ENCODE measurements around the gene ARPC5.
"Not testable (repeated sequence)": the region's sequence is repeated elsewhere in the genome, so short reads cannot be mapped to it uniquely, and the experiment has no call there.

Gene ARPC5

DNA sequence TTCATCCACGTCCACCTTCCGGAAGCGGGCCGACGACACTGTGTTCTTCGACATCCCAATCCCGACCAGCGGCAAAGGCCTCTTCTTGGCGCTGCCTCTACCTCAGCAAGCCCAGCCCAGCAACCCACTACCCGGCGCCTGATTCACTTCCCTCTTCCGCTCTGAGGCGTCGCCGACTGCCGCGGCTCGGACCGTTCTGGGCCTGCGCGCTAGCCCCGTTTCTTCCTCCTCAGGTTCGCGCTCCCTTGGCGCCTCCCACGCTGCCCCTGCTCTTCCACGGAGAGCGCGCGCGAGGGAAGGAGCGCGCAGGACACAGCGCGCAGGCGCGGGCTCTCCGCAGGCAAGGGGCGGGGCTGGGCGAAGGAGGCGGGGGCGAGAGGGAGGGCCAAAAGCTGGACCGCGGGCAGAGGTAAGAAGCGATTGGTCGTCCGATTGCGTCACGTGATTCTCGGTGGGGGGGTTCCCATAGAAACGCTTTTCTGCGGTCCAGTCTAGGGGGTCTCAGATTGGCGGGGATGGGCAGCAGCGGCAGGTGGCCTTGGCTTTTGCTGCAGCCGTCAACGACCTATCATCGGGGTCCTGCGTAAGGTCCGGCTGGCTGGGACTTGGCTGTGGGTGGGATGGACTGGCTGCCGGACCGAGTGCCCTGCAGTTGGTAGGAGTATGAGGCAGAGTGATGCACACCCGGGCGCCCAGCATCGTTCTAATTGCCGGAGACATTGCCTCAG, at the start of gene ARPC5:
ARPC5 (minus strand) TSS at position 178 of the 728 bp plus-strand sequence; CDS start at position 54, 124 bp downstream.
- DNase-seq = peak; percentile 94

- DNase-seq = no peak
Observed at GRCh38 chr1:183685112-183685713, 49.6 kb upstream of the ARPC5 start.

GRCh38 chr1:183679363-183679762, 43.8 kb upstream of the ARPC5 start:
- DNase-seq = not testable (repeated sequence)

- DNase-seq = no peak
Observed at GRCh38 chr1:183678819-183679218, 43.2 kb upstream of the ARPC5 start.

GRCh38 chr1:183676586-183677189, 41.1 kb upstream of the ARPC5 start:
- no peak for DNase-seq

DNA sequence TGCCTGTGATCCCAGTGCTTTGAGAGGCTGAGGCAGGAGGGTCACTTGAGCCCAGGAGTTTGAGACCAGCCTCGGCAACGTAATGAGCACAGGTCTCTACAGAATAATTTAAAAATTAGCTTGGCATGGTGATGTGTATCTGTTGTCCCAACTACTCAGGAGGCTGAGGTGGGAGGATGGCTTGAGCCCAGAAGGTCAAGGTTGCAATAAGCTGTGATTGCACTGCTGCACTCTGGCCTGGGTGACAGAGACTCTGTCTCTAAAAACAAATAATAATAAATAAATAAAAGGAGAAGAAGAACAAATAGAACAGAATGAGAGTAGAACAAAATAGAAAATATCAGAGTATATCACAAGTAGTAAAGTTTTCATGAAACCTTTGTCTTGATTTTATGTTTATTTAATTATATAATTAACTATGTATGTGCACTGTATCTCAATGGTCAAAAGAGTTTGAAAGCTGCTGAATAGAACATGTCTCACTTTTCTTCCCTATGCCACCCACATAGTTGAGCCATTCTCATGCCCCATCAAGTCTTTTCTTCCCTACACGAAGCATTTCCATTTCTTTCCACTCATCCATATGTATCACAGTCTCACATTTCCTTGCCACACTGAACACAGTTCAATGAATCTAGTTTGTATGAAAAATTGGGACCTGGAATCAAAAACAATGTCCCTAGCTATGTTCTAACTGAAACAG, 40.5 kb upstream of the ARPC5 start:
- no peak for DNase-seq

- no peak for DNase-seq
Observed at GRCh38 chr1:183675381-183675780, 39.8 kb upstream of the ARPC5 start.

- DNase-seq = no peak
Observed at GRCh38 chr1:183674886-183675285, 39.3 kb upstream of the ARPC5 start.

- DNase-seq = no peak
Observed at GRCh38 chr1:183674339-183674738, 38.8 kb upstream of the ARPC5 start.

DNA sequence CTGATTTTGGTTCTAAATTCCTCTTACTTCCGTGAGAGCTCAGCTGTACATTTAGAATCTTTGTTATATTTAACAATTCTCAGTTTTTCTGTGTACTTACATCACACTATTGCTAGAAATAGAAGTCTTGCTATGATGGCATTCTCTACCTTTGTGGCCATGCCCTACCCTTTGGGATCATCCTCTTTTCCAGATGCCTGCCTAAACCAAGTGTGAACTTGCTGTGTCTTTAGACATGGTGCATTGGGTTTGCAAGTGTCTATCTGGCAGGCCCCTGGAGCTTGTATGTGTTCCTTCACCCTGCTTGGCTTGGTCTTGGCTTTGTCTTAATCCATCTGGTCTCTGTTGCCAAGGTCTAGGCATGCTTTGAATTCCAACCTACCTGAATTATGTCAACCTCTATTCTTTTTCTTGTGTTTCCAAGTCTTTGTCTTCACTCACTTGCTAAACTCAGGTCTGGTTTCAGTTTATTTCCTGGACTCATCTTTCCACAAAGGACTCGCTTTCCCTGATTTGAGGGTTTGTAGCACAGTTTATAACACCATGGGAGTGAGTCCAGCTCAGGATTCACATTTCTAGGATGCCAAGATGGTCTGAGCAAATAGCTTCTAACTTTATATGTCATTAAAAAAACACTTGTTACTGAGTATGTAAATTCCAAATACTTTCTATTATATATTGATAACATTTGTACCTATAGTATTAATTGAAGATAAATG, 38.2 kb upstream of the ARPC5 start:
- no peak for DNase-seq

DNA sequence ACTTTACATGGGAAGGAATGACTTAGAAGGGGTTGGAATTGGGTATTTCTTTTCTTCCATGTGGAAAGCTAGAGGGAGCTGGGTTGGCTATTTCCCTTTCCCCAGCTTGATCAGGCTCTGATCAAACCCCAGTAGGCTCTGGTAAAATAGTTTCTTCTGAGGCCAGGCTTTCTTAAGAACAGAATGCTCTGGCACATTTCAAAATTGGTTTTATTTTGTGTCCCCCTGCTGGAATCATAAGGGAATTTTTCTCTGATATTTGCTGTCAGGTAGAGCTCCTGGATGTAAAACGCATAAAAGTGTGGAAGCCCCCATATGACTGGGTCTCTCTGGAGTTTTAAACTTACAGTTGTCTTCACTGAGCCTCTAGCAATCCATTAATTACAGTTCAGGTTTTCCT, 34.6 kb upstream of the ARPC5 start:
- no peak for DNase-seq

DNA sequence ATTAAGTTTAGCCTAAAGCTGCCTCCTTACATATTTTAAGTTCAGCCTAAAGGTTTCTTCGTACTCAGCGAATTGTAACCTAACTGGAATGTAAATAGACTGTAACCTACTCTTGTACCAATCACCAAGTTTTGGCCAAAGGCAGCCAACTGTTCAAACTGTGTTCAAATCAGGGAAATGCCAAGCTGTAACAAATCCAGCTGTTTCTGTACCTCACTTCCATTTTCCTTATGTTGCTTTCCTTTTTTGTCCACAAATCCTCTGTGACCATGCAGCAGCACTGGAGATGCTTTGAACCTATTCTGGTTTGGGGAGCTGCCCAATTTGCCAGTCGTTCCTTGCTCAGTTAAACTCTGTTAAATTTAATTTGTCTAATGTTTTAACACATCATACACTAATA, 20.8 kb upstream of the ARPC5 start:
- no peak for DNase-seq

DNA sequence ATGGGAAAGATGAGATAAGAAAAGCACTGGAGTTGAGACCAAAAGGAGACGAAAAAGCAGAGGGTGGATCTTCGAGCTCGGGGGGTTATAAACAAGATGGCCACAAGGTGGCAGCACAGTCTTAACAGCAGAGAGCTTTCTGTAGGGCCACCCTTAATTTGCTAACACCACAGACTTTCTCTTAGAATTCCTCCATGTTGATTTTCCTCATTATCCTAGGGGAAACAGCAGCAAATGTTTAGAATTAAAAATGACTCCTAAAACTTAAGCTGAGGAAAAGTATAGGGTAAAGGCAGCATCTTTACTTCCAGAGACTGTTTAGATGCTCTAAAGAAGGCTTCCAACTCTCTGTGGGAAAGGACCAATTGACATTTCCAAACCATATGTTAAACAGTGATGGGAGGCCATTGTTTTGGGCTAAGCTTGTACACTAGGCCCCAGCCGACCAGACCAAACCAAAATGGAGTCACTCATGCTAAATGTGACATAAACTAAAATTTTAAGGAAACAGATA, 20.0 kb upstream of the ARPC5 start:
- DNase-seq = peak; percentile 80

DNA sequence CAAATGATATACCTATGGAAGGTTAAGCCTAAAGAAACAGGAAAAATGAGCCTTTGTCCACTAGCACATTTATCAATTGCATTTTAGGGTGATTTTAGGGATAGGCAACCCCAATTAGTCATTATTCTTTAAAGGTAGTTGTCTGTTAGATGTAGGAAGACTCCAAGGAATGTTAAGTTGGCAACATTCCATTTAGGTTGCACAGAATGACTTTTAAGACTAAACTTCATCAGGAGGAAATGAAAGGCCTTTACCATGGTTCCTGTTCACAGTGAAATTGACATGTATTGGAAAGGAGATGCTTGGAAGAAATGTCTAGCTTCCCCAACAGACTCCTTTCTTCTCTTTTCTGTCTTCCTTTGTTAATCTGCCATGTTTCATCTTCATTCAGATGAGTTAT, 19.1 kb upstream of the ARPC5 start:
- DNase-seq = no peak

- DNase-seq = no peak
Observed at GRCh38 chr1:183653876-183654451, 18.4 kb upstream of the ARPC5 start.

DNA sequence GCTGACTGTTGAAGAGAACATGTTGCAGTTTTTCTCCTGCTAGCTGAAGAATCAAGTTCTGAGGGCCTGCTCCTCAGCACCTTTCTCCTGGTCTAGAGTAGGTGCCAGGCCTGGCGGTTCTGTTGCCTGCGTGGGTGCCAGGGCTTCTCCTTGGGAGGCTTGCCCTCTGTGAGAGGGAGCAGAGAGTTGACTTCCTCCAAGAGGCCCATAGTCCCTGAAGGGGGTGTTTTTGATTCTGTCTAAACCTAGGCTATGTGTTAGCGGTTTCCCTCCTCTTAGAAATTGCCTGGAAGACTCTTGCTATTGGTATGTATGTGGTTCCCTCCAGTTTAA, 17.8 kb upstream of the ARPC5 start:
- no peak for DNase-seq

DNA sequence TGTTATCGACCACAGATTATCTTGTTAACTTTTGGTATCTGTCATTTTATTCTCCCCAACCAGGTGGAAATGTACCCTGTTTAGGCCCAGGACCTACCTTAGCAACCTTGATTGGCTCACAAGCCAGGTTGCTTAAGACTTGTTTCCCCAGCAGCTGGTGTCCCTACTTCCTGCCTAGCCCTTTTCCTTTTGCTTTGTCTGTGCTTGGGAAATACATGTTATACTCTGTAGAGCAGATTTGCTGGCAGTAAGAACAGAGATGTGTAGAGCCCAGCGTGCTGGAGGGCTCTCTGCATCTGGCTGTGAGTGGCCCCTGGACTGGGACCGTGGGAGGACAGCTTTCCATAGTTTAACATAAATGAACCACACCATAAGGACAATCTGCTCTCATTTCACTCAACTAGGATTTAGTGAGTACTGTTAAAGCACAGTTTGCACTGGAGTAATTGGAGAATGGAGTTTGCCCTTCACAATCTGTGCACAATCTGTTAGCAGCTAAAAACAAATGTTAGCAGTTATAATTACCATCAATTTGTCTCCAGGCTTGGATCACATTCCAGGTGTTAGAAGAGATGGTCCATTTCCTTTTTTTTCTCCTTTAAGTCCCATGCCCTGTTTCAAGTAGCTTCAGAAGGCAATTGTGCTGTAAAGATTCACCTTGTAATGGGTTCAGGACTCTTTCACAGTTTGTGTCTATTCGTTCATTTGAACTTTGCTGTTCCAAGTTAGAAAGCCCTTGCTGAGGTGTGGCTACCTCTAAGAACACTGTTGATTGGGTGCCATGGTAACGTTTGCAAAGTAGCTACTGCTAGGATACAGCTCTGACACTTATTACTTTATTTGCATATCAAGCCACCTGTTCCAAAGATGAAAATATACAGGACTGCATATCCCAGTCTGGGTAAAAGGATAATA, 17.2 kb upstream of the ARPC5 start, which contains the start of gene APOBEC4:
APOBEC4 (minus strand) TSS at position 770 of the 915 bp plus-strand sequence. CDS start 4,535 bp downstream, outside the sequence.
- DNase-seq = peak; percentile 99

- DNase-seq = no peak
Observed at GRCh38 chr1:183652107-183652506, 16.5 kb upstream of the ARPC5 start.

GRCh38 chr1:183651612-183652011, 16.0 kb upstream of the ARPC5 start:
- DNase-seq = no peak

DNA sequence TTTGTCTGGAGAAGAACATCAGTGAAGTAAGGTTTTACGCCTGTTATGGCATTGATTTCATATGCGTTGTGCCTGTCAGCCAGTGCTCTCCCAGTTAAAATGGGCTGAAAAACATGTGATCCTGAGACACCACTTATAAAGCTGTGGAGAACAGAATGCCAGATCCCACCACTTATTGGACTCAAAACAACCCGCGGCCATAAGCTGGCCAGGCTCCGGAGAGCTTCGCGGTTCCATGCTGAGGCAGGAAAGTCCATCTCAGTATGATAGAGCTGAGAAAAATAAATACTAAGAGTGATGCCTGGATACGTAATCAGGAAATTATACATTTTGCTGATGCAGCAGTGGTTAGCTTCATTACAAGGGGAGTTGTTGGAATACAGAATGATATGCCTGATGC, 12.5 kb upstream of the ARPC5 start:
- DNase-seq = no peak

GRCh38 chr1:183646776-183647175, 11.2 kb upstream of the ARPC5 start:
- no peak for DNase-seq
